Type B pancreatic cell (in vitro differentiated cells): ENCODE results near the gene MYBBP1A. TPM values are rescaled to one million over a fixed set of nuclear protein-coding genes. Genes with fewer than 3 reads are reported as not detected.

ENCODE experiments used
- DNase-seq: peaks from one replicate; pipeline ENCODE4 v3.0.0; 2021; ENCODE audit warnings: mixed read lengths; ENCODE audit not compliant: unreplicated experiment; ENCODE audit errors: extremely low spot score
- H3K27ac Mint-ChIP-seq: 2 replicates; pipeline ENCODE4 v1.8.0; 2021; ENCODE audit warnings: mild to moderate bottlenecking, mixed read lengths
- H3K27me3 Mint-ChIP-seq: 2 replicates; pipeline ENCODE4 v1.8.0; 2021; ENCODE audit warnings: mixed read lengths
- H3K36me3 Mint-ChIP-seq: 2 replicates; pipeline ENCODE4 v1.8.0; 2021; ENCODE audit warnings: mixed read lengths
- H3K4me1 Mint-ChIP-seq: one replicate; pipeline ENCODE4 v1.8.0; 2021; ENCODE audit warnings: mixed read lengths; ENCODE audit not compliant: unreplicated experiment
- H3K4me3 Mint-ChIP-seq: 2 replicates; pipeline ENCODE4 v1.8.0; 2021; ENCODE audit warnings: mild to moderate bottlenecking, mixed read lengths
- H3K9me3 Mint-ChIP-seq: 2 replicates; pipeline ENCODE4 v1.8.0; 2021; ENCODE audit warnings: mixed read lengths
- total RNA-seq: library from RNA; stranded (reverse); gene quantifications from 2 replicates; pipeline ENCODE4 v1.2.1, GENCODE V29; 2021; ENCODE audit warnings: low replicate concordance
- TF ChIP-seq, protein P1 (sequence below): fragments of 200-600 bp; sonication (generic); conservative IDR thresholded peaks from 2 replicates; pipeline ENCODE4 v1.5.0; 2021; ENCODE audit warnings: antibody characterized with exemption, mild to moderate bottlenecking

The MYBBP1A gene
- total RNA-seq, 1 donor from 2014 or later, result 66.0 TPM

- no peaks in the 10 kb centered on the region for H3K9me3 Mint-ChIP-seq
- peaks cover 4% of the 10 kb centered on the region for H3K4me1 Mint-ChIP-seq
- H3K27ac Mint-ChIP-seq, result no peak overlapping the region
- DNase-seq, result no peak
- H3K27me3 Mint-ChIP-seq, result peaks cover 4% of the 10 kb centered on the region
- peaks cover 4% of the 10 kb centered on the region for H3K36me3 Mint-ChIP-seq
- H3K4me3 Mint-ChIP-seq, result no peak overlapping the region
- TF ChIP-seq, protein P1, sequence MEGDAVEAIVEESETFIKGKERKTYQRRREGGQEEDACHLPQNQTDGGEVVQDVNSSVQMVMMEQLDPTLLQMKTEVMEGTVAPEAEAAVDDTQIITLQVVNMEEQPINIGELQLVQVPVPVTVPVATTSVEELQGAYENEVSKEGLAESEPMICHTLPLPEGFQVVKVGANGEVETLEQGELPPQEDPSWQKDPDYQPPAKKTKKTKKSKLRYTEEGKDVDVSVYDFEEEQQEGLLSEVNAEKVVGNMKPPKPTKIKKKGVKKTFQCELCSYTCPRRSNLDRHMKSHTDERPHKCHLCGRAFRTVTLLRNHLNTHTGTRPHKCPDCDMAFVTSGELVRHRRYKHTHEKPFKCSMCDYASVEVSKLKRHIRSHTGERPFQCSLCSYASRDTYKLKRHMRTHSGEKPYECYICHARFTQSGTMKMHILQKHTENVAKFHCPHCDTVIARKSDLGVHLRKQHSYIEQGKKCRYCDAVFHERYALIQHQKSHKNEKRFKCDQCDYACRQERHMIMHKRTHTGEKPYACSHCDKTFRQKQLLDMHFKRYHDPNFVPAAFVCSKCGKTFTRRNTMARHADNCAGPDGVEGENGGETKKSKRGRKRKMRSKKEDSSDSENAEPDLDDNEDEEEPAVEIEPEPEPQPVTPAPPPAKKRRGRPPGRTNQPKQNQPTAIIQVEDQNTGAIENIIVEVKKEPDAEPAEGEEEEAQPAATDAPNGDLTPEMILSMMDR, result no peak
Observed at GRCh38 chr17:4534515-4534914, 20.7 kb downstream of the MYBBP1A start.

DNA sequence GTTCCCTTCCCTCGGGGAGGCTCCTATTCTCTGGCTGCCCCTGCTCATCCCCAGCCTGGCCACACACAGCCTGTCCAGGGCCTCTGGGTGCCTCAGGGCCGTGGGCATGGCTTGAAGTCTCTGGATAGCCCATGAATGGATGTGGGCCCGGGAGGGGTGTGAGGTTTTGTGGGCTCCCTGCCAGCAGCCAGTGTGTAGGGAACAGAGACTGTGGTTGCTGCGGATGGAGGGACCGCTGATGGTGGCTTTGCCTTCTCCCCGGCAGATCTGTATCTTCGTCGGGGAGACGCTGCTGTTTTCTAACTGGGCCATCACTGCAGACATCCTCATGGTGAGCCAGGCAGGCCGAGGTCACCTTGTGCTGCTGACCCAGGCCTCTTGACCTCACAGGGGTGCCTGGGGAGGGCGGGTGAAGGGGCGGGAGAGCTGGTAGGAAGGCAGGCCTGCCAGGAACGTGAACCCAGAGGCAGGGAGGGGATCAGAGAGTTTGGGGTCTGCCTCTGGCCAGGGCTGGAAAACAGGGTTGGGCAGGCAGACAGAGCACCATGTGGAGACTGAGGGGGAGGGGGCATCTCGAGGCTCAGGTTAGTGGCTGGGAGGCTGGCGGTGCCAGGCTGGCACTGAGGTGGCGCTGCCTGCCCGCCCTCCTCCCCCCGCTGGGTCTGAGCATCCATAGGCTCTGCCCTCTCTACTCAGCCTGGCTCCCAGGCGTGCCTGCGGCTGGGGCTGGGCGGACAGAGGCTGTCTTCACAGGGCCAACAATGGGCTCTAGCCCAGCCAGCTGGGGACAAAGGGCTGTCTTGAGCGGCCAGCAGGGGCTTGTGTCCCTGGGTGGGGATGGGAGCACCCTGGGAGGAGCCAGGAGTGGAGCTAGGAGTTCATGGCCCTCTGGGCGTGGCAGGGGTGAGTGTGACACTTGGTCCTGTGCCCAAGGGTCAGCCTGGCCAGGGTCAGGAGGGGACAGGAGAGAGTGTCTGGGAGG is 21.4 kb downstream of the MYBBP1A start:
- Mint-ChIP-seq H3K27ac (no peak overlapping the region), H3K4me3 (no peak overlapping the region), H3K27me3 (peaks cover 4% of the 10 kb centered on the region), H3K4me1 (peaks cover 4% of the 10 kb centered on the region), H3K9me3 (no peaks in the 10 kb centered on the region), H3K36me3 (peaks cover 4% of the 10 kb centered on the region)
- TF ChIP-seq, protein P1, result no peak
- no peak for DNase-seq

GRCh38 chr17:4532860-4533522 is 22.2 kb downstream of the MYBBP1A start:
- no peaks in the 10 kb centered on the region for H3K9me3 Mint-ChIP-seq
- H3K4me3 Mint-ChIP-seq, result no peak overlapping the region
- no peak for DNase-seq
- peaks cover 4% of the 10 kb centered on the region for H3K4me1 Mint-ChIP-seq
- no peak overlapping the region for H3K27ac Mint-ChIP-seq
- peaks cover 4% of the 10 kb centered on the region for H3K36me3 Mint-ChIP-seq
- H3K27me3 Mint-ChIP-seq, result peaks cover 4% of the 10 kb centered on the region
- TF ChIP-seq, protein P1, result no peak

DNA sequence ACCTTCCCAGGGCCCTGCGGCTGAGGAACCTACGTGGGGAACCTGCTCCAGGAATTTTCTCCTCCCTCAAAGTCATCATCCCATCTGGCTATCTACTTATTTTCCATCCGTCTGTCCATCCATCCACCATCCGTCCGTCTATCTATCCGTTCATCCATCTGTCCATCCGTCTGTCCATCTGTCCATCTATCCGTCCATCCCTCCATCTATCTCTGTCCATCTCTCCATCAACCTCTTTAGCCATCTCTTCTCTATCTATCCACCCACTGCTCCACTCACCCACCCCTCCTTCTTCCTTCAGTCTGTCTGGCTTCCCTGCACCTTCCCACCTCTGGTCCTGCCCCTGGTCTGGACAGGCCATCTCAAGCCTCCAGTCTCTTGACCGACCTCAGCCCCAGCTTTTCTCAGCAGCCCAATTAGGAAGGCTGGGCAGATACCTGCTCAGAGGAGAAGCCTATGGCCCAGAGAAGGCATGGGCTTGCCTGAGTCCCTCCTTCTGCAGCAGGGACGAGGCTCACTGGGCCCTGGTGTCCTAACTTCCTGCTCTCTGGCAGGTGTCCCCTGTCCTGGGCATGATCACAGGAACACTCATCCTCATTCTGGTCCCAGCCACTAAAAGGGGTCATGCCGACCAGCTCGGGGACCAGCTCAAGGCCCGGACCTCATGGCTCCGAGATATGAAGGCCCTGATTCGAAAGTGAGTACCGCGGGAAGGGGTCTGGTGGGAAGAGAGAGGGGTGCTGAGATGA is 23.0 kb downstream of the MYBBP1A start:
- Mint-ChIP-seq H3K36me3 (peaks cover 4% of the 10 kb centered on the region), H3K4me3 (no peak overlapping the region), H3K9me3 (no peaks in the 10 kb centered on the region), H3K27me3 (peaks cover 4% of the 10 kb centered on the region), H3K27ac (no peak overlapping the region), H3K4me1 (peaks cover 9% of the 10 kb centered on the region)
- TF ChIP-seq, protein P1, result no peak
- DNase-seq, result no peak

DNA sequence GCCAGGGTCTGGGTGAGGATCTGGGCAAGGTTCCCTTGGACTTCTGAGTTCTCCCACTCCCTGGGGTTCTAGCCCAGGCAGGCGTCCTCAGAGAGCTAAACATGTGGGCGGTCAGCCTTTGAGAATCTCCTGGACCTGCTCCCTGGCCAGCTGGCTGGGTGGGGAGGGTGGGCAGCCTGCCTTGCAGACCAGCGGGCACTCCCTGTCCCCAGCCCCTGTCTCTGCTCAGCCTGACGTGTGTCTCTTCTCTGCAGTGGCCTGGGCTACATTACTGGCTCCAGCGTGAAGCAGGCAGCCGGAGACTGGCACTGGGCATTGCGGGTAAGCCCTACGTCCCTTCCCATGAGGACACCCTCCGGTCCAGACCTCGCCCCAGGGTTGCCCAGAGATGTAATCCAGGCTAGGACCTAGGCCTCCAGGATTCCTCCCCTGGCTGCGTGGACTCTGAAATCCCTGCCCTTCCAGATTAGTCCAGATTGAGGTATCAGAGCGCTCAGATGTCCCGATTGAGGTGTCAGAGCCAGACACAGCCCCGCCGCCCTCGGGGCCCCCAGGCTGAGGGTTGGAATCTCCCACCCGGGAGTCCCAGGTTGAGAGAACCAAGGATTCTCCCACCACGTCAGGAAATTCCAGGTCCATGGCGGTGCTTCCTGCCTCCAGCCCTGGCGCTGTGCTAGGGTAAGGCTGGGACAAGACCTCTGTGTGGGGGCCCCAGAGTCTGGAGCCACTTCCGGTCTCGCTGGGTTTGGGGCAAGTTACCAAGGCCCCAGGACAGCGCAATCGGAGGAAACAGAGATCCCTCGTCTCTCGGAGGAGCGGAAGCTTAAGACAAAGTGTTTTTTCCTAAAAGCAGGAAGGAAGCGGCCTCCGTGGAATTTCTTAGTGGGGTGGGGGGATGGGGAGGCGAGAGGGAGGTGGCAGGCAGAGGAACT is 24.1 kb downstream of the MYBBP1A start:
- no peak for DNase-seq
- H3K9me3 Mint-ChIP-seq, result no peaks in the 10 kb centered on the region
- H3K36me3 Mint-ChIP-seq, result peaks cover 4% of the 10 kb centered on the region
- TF ChIP-seq, protein P1, result no peak
- peaks cover 8% of the 10 kb centered on the region for H3K27me3 Mint-ChIP-seq
- H3K27ac Mint-ChIP-seq, result no peak overlapping the region
- peaks cover 9% of the 10 kb centered on the region for H3K4me1 Mint-ChIP-seq
- H3K4me3 Mint-ChIP-seq, result no peak overlapping the region
